ENCODE results near the gene IDH3B.
A peak's percentile ranks its signal among the peaks of the same experiment; 100 is the strongest.

Gene IDH3B

DNA sequence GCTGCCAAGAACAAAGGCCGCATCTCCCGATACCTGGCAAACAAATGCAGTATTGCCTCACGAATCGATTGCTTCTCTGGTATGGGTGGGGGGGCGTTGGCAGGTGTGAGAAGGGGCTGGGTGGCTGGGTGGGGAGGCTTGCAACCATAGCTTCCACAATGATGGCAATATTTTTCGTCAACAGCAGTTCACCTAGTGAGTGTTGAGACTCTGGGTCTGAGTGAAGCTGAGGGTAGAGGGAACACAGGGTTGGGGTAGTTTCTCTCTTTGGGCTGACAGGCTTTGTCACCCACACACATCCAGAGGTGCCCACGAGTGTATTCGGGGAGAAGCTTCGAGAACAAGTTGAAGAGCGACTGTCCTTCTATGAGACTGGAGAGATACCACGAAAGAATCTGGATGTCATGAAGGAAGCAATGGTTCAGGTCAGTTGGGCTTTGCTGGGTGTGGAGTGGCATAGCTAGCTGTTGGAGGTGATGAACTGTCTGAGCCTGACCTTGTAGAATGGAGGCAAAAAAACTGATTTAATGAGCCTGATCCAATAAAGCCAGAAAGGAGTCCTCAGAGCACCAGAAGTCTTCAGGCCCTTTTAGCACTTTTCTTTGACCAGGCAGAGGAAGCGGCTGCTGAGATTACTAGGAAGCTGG, 7.4 kb downstream of the IDH3B start:
- DNase-seq (ENCODE audit: low read depth): no peak

DNA sequence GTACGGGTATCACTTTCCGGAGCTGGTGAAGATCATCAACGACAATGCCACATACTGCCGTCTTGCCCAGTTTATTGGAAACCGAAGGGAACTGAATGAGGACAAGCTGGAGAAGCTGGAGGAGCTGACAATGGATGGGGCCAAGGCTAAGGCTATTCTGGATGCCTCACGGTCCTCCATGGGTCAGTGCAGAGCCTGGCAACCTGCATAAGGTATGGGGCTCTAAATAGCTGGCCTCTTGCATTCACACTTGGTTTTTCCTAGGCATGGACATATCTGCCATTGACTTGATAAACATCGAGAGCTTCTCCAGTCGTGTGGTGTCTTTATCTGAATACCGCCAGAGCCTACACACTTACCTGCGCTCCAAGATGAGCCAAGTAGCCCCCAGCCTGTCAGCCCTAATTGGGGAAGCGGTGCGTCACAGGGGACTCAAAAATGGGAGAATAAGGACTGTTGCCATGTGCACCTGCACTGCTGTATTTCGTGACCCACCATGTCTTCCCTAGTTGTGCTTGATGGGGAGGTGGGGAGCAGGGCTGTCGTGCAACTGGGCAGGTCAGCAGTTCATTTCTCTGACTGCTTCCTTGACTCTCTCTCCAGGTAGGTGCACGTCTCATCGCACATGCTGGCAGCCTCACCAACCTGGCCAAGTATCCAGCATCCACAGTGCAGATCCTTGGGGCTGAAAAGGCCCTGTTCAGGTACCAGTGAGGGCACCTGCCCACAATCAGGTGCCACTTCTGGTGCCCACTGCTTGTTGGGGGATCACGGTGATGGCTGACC, 8.5 kb downstream of the IDH3B start:
- no peak for DNase-seq (ENCODE audit: low read depth)

- no peak for DNase-seq (ENCODE audit: low read depth)
These were observed 9.2 kb downstream of the IDH3B start for GRCh38 chr20:2654831-2655230.

- DNase-seq (ENCODE audit: low read depth): no peak
These were observed 9.6 kb downstream of the IDH3B start for GRCh38 chr20:2654384-2654822.

DNA sequence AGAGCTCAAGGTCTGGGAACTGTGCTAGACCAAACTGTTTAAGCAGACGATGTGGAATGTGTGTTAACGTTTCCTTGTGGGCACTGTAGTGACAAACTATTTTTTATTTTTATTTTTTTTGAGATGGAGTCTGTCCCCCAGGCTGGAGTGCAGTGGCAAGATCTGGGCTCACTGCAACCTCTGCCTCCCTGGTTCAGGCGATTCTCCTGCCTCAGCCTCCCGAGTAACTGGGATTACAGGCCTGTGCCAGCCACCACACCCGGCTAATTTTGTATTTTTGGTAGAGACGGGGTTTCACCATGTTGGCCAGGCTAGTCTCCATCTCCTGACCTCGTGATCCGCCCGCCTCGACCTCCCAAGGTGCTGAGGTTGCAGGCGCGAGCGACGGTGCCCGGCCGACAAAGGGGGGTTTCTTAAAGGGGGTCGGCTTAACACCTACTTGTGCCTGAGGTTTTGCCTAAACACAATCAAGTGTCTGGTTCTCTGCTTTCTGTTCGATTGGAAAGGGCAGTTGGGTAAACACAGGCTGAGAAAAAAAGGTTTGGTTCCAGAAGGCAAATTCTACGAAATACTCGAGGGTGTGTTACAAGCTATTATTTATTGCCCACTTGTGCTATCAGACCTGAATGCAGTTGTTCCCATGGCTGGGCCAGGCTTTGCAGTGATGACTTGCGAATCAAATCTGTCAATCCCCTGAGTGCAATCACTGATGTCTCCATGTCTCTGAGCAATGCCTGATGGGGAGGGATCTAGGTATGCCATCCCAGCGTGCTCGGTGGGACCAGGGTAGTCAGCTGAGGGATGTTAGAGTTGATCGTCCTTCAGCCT, 10.2 kb downstream of the IDH3B start:
- no peak for DNase-seq (ENCODE audit: low read depth)

GRCh38 chr20:2652724-2653555, 11.1 kb downstream of the IDH3B start:
- DNase-seq (ENCODE audit: low read depth): peak; percentile 93

GRCh38 chr20:2651772-2652723, 12.0 kb downstream of the IDH3B start, which contains the start of gene NOP56:
TSS of gene NOP56 (plus strand) at chr20:2652632. CDS start at chr20:2652661, 29 bp downstream.
- peak; percentile 95 for DNase-seq (ENCODE audit: low read depth)

DNA sequence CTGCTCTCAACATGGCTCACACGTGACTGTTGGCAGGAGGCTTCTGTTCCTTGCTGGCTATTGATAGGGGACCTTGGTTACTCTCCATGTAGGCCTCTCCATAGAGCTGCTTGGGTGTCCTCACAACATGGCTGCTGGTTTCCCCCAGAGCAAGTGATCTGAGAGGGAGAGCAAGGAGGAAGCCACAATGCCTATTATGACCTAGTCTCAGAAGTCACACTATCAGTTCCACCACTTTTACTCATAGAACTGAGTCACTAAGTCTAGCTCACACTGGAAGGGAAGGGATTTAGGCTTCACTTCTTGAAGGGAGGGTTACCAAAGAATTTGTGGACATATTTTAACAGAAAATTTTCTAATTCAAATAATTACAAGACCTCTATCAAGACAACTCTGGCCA, 20.3 kb downstream of the IDH3B start:
- no peak for DNase-seq (ENCODE audit: low read depth)

DNA sequence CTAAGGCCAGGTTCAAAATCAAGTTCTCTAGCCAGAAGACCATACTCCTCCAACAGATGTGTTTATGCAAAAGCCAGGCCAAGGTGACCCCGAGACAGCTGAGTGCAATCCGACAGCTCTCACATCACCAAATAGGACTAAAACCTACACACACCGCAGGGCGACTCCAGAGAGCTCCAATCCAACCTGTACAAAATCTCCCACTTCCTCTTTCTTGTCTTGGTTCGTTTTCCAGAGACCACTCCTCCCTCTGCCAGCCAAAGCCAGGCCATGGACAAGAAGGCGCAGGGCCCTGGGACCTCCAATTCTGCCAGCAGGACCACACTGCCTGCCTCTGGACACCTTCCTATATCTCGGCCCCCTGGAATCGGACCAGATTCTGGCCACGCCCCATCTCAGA, 23.1 kb downstream of the IDH3B start:
- no peak for DNase-seq (ENCODE audit: low read depth)

DNA sequence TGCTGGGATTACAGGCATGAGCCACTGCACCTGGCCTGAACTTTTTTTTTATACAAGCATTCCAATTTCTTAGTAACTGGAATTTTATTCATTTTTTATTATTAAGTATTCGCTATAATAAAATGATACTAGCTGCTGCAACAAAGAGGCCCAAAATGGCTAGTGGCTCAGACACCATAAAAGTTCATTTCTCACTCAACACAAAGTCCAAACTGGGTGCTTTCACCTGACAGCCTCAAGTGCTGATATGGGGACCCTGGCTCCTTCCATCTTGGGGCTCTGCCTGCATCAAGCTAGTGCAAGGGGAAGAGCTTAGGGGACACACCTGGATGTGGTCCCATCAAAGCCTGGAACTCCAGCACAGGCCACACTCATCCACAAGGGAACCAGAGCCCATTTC, 23.8 kb downstream of the IDH3B start:
- DNase-seq (ENCODE audit: low read depth): no peak

- no peak for DNase-seq (ENCODE audit: low read depth)
These were observed 26.8 kb downstream of the IDH3B start for GRCh38 chr20:2637246-2637645.

- no peak for DNase-seq (ENCODE audit: low read depth)
These were observed 30.6 kb downstream of the IDH3B start for GRCh38 chr20:2633381-2633780.

DNA sequence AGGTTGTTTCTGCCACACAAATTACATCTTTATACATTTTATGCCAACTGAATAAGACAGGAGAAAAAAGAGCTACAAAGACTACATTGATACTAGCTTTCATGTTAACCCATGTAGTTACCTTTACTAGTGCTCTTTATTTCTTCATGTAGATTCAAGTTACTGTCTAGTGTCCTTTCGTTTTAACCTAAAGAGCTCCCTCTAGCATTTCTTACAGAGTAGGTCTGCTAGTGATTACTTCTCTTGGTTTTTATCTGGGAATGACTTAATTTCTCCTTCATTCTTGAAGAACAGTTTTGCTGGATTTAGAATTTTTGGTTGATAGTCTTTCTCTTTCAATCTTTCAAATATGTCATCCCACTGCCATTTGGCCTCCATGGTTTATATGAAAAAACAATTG, 32.8 kb downstream of the IDH3B start:
- no peak for DNase-seq (ENCODE audit: low read depth)

DNA sequence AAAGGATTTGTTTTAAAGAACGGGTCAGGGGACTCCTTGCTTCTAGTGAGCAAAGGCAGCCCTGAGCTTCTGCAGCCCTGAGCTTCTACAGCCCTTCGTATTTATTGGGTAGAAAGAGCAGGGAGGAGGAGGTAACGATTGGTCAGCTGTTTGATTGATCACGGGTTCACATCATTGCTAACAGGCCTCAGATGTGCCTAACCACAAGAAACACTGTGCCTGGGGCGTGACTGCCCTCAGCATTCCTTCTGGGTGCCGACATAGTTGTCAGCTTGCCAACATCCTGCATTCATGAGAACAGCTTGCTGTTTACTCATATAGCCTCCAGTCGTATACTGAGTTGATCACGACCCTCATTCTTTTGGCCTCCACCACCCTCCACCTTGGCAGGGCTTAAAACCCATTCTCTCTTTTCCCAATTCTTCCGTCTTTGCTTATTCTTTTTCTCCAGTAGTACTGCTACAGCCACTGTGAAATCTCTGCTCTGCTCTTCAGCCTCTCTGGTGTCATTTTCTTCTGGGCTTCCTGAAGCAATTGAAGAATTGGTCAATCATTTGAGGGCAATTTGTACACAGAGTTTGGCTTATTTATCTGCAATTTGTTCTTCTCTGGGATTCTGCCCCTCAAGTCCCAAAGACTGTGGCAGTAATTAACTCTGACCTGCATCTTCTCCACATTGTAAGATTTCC, 37.0 kb downstream of the IDH3B start:
- DNase-seq (ENCODE audit: low read depth): no peak

- no peak for DNase-seq (ENCODE audit: low read depth)
These were observed 39.0 kb downstream of the IDH3B start for GRCh38 chr20:2625062-2625461.

- no peak for DNase-seq (ENCODE audit: low read depth)
These were observed 39.8 kb downstream of the IDH3B start for GRCh38 chr20:2624190-2624589.

GRCh38 chr20:2619961-2620595, 43.9 kb downstream of the IDH3B start:
- no peak for DNase-seq (ENCODE audit: low read depth)

GRCh38 chr20:2619337-2619736, 44.7 kb downstream of the IDH3B start:
- DNase-seq (ENCODE audit: low read depth): no peak

- DNase-seq (ENCODE audit: low read depth): no peak
These were observed 45.2 kb downstream of the IDH3B start for GRCh38 chr20:2618815-2619214.
